ENCODE measurements around the gene CCDC43.

The CCDC43 gene

GRCh38 chr17:44627513-44628242, 61.9 kb downstream of the CCDC43 start:
- DNase-seq (ENCODE audit: low read depth in 3 of 3), result no peak

Data from stimulated activated CD4-positive, alpha-beta T cell treated with anti-CD3 and anti-CD28 coated beads, TNF-alpha, amount 100 ng/mL, for 4 hours (primary cell).